ENCODE results near the gene ATP6V1G2. TPM values are rescaled to one million over a fixed set of nuclear protein-coding genes. Genes with fewer than 3 reads are reported as not detected.
"Not testable (repeated sequence)": the region's sequence is repeated elsewhere in the genome, so short reads cannot be mapped to it uniquely, and the experiment has no call there.

ATP6V1G2 gene
- total RNA-seq (1 to 10 TPM in 9 of 10 donors, under 1 TPM in 1; 0.97 to 2.2 (median 2.0) TPM), polyA plus RNA-seq (1 to 10 TPM in 1 of 2 donors, under 1 TPM in 1; 0.88 to 2.5 TPM)
- long read RNA-seq, donor 1, result 0 reads
- long read RNA-seq, donor 2, partial matches to known transcripts, result 0 of 1 reads
- long read RNA-seq, donor 2, other reads (novel, unspliced or antisense), result 1 of 1 reads
- long read RNA-seq, donor 3, partial matches to known transcripts, result 0 of 3 reads
- long read RNA-seq, donor 3, other reads (novel, unspliced or antisense), result 0 of 3 reads

DNA sequence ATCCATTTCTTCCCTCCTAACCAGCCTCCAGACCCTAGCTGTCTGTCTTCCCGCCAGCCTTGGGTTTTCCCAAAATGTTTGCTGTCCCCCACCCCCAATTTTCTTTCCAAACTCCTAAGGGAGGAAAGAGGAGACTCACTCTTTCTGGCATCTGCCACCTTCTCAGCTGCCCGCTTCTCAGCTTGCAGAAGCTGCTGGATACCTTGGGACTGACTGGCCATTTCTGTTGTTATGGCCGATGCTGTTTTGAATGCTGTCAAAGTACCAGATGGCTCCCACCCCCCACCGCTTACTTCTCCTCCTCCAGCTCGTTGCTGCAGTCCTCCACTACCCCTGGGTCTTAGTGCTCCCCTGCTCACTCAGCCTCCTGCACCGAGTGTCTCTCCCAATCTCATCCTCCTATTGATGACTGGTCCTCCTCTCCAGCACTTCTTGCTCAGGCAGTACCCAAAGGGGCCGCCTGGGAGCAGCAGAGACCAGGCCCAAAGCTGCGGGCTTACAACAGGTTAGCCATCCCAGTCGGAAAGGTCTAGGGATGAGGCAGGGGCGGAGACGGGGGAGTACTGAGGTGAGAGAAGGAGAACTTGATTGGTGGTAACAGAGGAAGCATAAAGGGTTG lies at the start of gene ATP6V1G2:
Gene ATP6V1G2 (minus strand): TSS at position 270 of the 619 bp plus-strand sequence. CDS start 49 bp downstream, at position 221.
- TF ChIP-seq, protein P1, sequence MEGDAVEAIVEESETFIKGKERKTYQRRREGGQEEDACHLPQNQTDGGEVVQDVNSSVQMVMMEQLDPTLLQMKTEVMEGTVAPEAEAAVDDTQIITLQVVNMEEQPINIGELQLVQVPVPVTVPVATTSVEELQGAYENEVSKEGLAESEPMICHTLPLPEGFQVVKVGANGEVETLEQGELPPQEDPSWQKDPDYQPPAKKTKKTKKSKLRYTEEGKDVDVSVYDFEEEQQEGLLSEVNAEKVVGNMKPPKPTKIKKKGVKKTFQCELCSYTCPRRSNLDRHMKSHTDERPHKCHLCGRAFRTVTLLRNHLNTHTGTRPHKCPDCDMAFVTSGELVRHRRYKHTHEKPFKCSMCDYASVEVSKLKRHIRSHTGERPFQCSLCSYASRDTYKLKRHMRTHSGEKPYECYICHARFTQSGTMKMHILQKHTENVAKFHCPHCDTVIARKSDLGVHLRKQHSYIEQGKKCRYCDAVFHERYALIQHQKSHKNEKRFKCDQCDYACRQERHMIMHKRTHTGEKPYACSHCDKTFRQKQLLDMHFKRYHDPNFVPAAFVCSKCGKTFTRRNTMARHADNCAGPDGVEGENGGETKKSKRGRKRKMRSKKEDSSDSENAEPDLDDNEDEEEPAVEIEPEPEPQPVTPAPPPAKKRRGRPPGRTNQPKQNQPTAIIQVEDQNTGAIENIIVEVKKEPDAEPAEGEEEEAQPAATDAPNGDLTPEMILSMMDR (IDR thresholded peaks at IDR 0.05), result peak; percentile 88 to 97 (median 95)
- intact Hi-C loops (cut with DNase I), result loop anchor here (1.0 to 10.0 kb wide), 10 partner anchors 34 to 408 kb away; partner anchors contain the start of genes LTB (in 4 of the 10), NELFE (in 3 of the 10), SKIC2 (in 3 of the 10) and AIF1 (in 2 of the 10)
- WGBS, 2 donors, result 5 to 9% methylated on average over 11 of the region's 11 CpGs

DNA sequence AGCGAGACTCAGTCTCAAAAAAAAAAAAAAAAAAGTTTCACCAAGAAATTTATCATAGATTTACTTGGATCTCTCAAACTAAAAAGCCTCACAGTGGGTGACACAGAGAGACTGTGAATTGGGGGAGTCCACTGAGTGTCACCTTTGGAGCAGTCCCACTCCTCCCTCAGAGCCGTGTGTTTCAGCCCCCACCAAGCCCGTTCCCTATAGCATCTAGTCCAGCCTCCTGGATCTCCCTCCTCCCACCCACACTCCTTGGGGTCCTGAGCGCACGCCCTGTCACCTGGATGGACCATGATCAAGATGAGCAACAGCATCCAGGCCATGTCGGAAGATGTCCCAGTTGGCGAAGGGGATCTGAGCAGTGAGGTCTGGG lies 46.0 kb upstream of the ATP6V1G2 start:
- WGBS, 2 donors, result 90 to 92% methylated on average over 7 of the region's 7 CpGs
- intact Hi-C loops (cut with DNase I), result no loop called here

More for the DNA sequence above, at the start of gene ATP6V1G2:
- peak within 1 kb of the TSS; percentile 30 to 63 (median 56) for H3K4me3 ChIP-seq
- DNase-seq (peak; percentile 85 to 88), ATAC-seq (peak; percentile 62 to 85 (median 81))
- peak within 1 kb of the TSS; percentile 69 to 95 (median 91) for H3K27ac ChIP-seq
- peaks cover 0 to 29% (median 8%) of the 10 kb centered on the region in 9 donors for H3K36me3 ChIP-seq
- H3K4me1 ChIP-seq, result peaks cover 10 to 47% (median 25%) of the 10 kb centered on the region in 9 donors
- H3K9me3 ChIP-seq, result no peaks in the 10 kb centered on the region
- H3K27me3 ChIP-seq, result no peaks in the 10 kb centered on the region

DNA sequence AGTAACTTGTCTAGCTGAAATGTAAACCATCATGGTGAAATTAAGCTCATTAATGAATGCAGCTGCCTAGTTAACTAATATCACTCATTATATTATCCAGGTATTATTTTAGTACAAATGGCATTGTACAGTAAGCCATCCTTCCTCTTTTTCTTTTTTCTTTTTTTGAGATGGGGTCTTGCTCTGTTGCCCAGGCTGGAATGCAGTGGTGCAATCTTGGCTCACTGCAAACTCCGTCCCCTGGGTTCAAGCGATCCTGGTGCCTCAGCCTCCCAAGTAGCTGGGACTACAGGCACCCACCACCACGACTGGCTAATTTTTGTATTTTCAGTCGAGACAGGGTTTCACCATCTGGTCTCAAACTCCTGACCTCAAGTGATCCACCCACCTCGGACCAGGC lies 44.3 kb upstream of the ATP6V1G2 start:
- intact Hi-C loops (cut with DNase I); H3K36me3 ChIP-seq; DNase-seq: not testable (repeated sequence)

More for the DNA sequence above, 46.0 kb upstream of the ATP6V1G2 start:
- TF ChIP-seq, protein P1 (IDR thresholded peaks at IDR 0.05), result no peak
- peaks cover 0 to 5% (median 0%) of the 10 kb centered on the region in 7 donors for H3K27me3 ChIP-seq
- peaks cover 0 to 8% (median 0%) of the 10 kb centered on the region in 9 donors for H3K36me3 ChIP-seq
- DNase-seq, result no peak
- no peak for ATAC-seq
- peak overlapping the region in 1 of 10 donors; percentile 44 for H3K27ac ChIP-seq
- H3K4me1 ChIP-seq, result peaks cover 0 to 22% (median 3%) of the 10 kb centered on the region in 9 donors
- peak overlapping the region in 1 of 10 donors; percentile 7 for H3K4me3 ChIP-seq
- H3K9me3 ChIP-seq, result no peaks in the 10 kb centered on the region

DNA sequence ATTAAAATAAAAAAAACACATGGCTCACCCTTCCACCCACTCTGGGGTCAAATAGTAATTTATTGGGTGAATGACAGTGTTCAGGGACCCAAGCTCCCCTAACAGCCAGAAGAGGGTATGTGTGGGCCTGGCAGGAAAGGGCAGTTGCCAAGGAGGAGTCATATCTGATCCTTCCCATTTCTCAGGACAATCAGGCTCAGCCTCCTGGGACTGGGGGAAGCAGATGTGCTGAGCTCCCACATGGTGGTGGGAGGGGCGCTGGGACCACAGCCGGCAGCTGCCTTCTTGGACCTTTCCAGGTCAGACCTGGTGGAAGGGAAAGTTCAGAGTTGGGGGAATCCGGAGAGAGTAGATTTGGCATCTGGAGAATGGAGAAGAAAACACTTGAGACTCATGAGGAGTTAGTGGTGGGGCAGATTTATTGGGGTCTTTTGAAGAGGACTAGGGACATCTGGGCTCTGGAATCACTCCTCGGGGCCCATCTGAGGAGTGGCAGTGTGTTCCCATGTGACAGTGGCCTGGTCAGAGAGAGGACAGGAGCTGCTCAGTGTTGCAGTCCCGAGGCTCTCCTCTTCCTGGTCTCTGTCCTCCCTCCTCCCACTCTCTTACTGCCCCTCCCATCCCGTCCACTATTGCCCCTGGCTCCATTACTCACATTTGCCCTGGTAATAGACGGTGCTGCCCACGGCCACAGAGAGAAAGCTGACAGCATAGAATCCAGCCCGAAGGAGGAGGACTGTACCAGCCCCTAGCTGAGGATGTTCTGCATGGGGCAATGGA lies 42.7 kb upstream of the ATP6V1G2 start:
- DNase-seq, result no peak
- ATAC-seq, result peak in 1 of 8 donors; percentile 12
- Histone ChIP-seq H3K27ac (peak overlapping the region in 1 of 10 donors; percentile 94), H3K4me1 (peaks cover 0 to 55% (median 3%) of the 10 kb centered on the region in 9 donors), H3K9me3 (no peaks in the 10 kb centered on the region), H3K36me3 (peaks cover 0 to 8% (median 0%) of the 10 kb centered on the region in 9 donors), H3K27me3 (peaks cover 0 to 9% (median 0%) of the 10 kb centered on the region in 7 donors), H3K4me3 (no peak overlapping the region)
- TF ChIP-seq, protein P1 (IDR thresholded peaks at IDR 0.05), result no peak
- 40 to 52% methylated on average over 9 of the region's 9 CpGs for WGBS, 2 donors
- intact Hi-C loops (cut with DNase I), result no loop called here

More for the DNA sequence above, 44.3 kb upstream of the ATP6V1G2 start:
- H3K9me3 ChIP-seq, H3K27ac ChIP-seq, H3K27me3 ChIP-seq, ATAC-seq, H3K4me3 ChIP-seq: not testable (repeated sequence)
- H3K4me1 ChIP-seq, result peaks cover 0 to 39% (median 3%) of the 10 kb centered on the region in 9 donors
- WGBS, 2 donors, result 82 to 92% methylated on average over 5 of the region's 5 CpGs
